ENCODE results near the gene ADGRF1.

Gene ADGRF1

DNA sequence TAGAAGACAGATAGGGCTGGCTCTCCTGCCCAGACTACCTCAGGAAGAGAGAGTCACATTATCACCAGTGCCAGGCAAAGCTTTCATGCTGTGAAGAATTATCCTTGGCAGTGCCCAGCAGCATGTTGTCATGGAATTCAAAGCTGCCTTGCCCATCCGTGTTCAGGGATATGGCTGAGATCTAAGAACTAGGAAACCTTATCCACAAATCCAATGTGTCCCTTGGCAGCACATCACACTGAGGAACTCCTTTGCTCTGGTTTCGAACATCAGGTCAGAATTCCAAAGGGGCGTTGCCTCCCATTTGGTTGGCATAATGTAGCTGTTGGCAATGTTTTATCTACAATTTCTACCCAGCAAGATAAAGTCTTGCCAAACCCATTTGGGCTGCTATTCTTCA is 52.7 kb downstream of the ADGRF1 start:
- Histone ChIP-seq H3K9me3 (ENCODE audit: insufficient read depth, low read length) (no peaks in the 10 kb centered on the region), H3K27me3 (ENCODE audit: low read depth, low read length) (peaks cover 24% of the 10 kb centered on the region), H4K20me1 (ENCODE audit: insufficient read depth, low read length) (no peaks in the 10 kb centered on the region), H3K4me2 (ENCODE audit: low read length) (no peak overlapping the region), H3K79me2 (ENCODE audit: low read length) (no peaks in the 10 kb centered on the region), H3K9ac (ENCODE audit: low read length) (no peak overlapping the region), H3K4me1 (ENCODE audit: low read length) (peaks cover 8% of the 10 kb centered on the region), H3K36me3 (replicated peaks; ENCODE audit: low read depth, low read length) (no peaks in the 10 kb centered on the region), H2AFZ (ENCODE audit: low read depth, low read length) (no peak overlapping the region), H3K4me3 (ENCODE audit: low read length) (no peak overlapping the region), H3K27ac (ENCODE audit: low read length) (no peak overlapping the region)
- TF ChIP-seq, protein P1, sequence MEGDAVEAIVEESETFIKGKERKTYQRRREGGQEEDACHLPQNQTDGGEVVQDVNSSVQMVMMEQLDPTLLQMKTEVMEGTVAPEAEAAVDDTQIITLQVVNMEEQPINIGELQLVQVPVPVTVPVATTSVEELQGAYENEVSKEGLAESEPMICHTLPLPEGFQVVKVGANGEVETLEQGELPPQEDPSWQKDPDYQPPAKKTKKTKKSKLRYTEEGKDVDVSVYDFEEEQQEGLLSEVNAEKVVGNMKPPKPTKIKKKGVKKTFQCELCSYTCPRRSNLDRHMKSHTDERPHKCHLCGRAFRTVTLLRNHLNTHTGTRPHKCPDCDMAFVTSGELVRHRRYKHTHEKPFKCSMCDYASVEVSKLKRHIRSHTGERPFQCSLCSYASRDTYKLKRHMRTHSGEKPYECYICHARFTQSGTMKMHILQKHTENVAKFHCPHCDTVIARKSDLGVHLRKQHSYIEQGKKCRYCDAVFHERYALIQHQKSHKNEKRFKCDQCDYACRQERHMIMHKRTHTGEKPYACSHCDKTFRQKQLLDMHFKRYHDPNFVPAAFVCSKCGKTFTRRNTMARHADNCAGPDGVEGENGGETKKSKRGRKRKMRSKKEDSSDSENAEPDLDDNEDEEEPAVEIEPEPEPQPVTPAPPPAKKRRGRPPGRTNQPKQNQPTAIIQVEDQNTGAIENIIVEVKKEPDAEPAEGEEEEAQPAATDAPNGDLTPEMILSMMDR (IDR thresholded peaks at IDR 0.05; ENCODE audit: low read depth, low read length) = no peak
- no peak for TF ChIP-seq EZH2phosphoT487 (IDR thresholded peaks at IDR 0.05; ENCODE audit: low read depth)

DNA sequence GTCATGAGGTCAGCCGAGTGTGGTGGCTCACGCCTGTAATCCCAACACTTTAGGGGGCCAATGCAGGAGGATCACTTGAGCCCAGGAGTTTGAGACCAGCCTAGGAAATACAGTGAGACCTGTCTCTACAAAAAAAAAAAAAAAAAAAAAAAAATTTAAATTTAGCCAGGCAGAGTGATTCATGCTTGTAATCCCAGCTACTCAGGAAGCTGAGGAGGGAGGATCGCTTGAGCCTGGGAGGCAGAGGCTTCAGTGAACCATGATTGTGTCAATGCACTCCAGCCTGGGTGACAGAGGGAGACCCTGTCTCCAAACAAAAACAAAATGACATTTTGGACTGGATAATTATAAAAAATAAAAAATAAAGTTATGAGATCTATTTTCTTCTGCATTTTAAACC is 56.2 kb downstream of the ADGRF1 start:
- Histone ChIP-seq H3K9ac (ENCODE audit: low read length) (no peak overlapping the region), H3K27ac (ENCODE audit: low read length) (no peak overlapping the region), H3K79me2 (ENCODE audit: low read length) (no peaks in the 10 kb centered on the region), H3K36me3 (replicated peaks; ENCODE audit: low read depth, low read length) (no peaks in the 10 kb centered on the region), H3K4me2 (ENCODE audit: low read length) (no peak overlapping the region), H3K4me3 (ENCODE audit: low read length) (no peak overlapping the region), H3K27me3 (ENCODE audit: low read depth, low read length) (peaks cover 15% of the 10 kb centered on the region), H3K9me3 (ENCODE audit: insufficient read depth, low read length) (no peaks in the 10 kb centered on the region), H3K4me1 (ENCODE audit: low read length) (peaks cover 8% of the 10 kb centered on the region), H2AFZ (ENCODE audit: low read depth, low read length) (no peak overlapping the region), H4K20me1 (ENCODE audit: insufficient read depth, low read length) (no peaks in the 10 kb centered on the region)
- TF ChIP-seq EZH2phosphoT487 (IDR thresholded peaks at IDR 0.05; ENCODE audit: low read depth) = no peak
- TF ChIP-seq, protein P1 (IDR thresholded peaks at IDR 0.05; ENCODE audit: low read depth, low read length) = no peak

DNA sequence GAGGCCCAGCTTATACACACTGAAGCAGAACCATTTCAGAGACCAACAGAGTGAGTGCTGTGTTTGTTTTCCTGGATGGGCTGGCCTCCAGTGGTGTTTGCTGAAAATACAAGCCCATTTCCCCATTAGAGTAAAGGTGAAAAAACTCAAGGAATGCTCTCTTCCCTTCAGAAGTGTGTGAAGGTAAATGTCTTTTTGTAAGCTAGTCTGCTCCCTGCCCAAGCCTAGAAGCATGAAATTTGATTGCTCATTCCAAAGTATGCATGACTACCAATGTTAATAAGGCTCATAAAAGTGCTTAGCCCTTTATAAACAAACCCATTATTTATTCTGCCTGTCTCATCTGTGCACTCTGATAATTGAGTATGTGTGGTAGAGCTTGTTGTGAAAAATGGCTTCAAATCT is 59.1 kb downstream of the ADGRF1 start:
- no peak overlapping the region for H3K9ac ChIP-seq (ENCODE audit: low read length)
- H3K27me3 ChIP-seq (ENCODE audit: low read depth, low read length) = no peaks in the 10 kb centered on the region
- H3K79me2 ChIP-seq (ENCODE audit: low read length) = no peaks in the 10 kb centered on the region
- H3K27ac ChIP-seq (ENCODE audit: low read length) = no peak overlapping the region
- no peak overlapping the region for H2AFZ ChIP-seq (ENCODE audit: low read depth, low read length)
- H3K4me1 ChIP-seq (ENCODE audit: low read length) = peaks cover under 1% of the 10 kb centered on the region; the same call in 1 of the 2 replicates
- no peak overlapping the region for H3K4me3 ChIP-seq (ENCODE audit: low read length)
- TF ChIP-seq, protein P1 (IDR thresholded peaks at IDR 0.05; ENCODE audit: low read depth, low read length) = no peak
- no peak for TF ChIP-seq EZH2phosphoT487 (IDR thresholded peaks at IDR 0.05; ENCODE audit: low read depth)
- H3K36me3 ChIP-seq (replicated peaks; ENCODE audit: low read depth, low read length) = no peaks in the 10 kb centered on the region
- H3K9me3 ChIP-seq (ENCODE audit: insufficient read depth, low read length) = no peaks in the 10 kb centered on the region
- H4K20me1 ChIP-seq (ENCODE audit: insufficient read depth, low read length) = no peaks in the 10 kb centered on the region
- H3K4me2 ChIP-seq (ENCODE audit: low read length) = no peak overlapping the region

DNA sequence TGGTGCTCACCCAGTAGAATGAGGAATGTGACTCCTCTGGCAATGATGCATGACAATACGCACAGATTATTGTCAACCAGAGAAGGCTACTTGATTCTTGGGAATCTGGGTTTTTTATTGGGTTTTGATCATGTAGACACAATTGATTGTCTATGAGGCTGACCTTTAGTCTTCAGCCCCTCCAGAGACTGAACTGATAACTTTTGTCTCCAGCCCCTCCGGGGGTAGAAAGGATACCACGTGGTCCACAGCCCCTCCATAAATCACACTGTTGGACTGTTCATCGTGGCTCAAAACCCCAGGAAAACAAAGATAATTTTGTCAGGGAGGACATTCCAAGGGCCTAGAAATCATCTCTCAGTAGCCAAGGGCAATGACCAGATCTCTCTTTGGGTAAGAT is 62.9 kb downstream of the ADGRF1 start:
- no peaks in the 10 kb centered on the region for H3K27me3 ChIP-seq (ENCODE audit: low read depth, low read length)
- TF ChIP-seq EZH2phosphoT487 (IDR thresholded peaks at IDR 0.05; ENCODE audit: low read depth) = no peak
- TF ChIP-seq, protein P1 (IDR thresholded peaks at IDR 0.05; ENCODE audit: low read depth, low read length) = no peak
- no peaks in the 10 kb centered on the region for H3K4me1 ChIP-seq (ENCODE audit: low read length)
- H3K79me2 ChIP-seq (ENCODE audit: low read length) = no peaks in the 10 kb centered on the region
- H4K20me1 ChIP-seq (ENCODE audit: insufficient read depth, low read length) = no peaks in the 10 kb centered on the region
- no peak overlapping the region for H3K4me3 ChIP-seq (ENCODE audit: low read length)
- H3K27ac ChIP-seq (ENCODE audit: low read length) = no peak overlapping the region
- no peak overlapping the region for H3K4me2 ChIP-seq (ENCODE audit: low read length)
- no peak overlapping the region for H2AFZ ChIP-seq (ENCODE audit: low read depth, low read length)
- H3K9ac ChIP-seq (ENCODE audit: low read length) = no peak overlapping the region
- H3K9me3 ChIP-seq (ENCODE audit: insufficient read depth, low read length) = no peaks in the 10 kb centered on the region
- no peaks in the 10 kb centered on the region for H3K36me3 ChIP-seq (replicated peaks; ENCODE audit: low read depth, low read length)

Measured in OCI-LY3 (cell line).